Caki2 (cell line): ENCODE results near the gene PPP1CA. TPM values are rescaled to one million over a fixed set of nuclear protein-coding genes. Genes with fewer than 3 reads are reported as not detected.

ENCODE experiments used
- DNase-seq: peaks from one replicate; pipeline ENCODE4 v3.0.0-alpha.2; 2015; ENCODE audit warnings: low read depth
- in situ Hi-C: cut with HindIII; loops from 2 replicates; pipeline ENCODE4 v1.10.0; 2016; ENCODE audit warnings: low sequenced_read_pairs, low pct_unique_long_range_greater_than_20kb, mixed read lengths
- total RNA-seq: library from RNA; depleted of rRNA; stranded (reverse); fragments of >200 nt; shearing (Covaris generic); gene quantifications from 2 replicates; pipeline ENCODE4 v1.2.3, GENCODE V29; 2014; ENCODE audit warnings: low replicate concordance

PPP1CA gene
- total RNA-seq, 1 experiment from 2014 or later: 260 TPM

GRCh38 chr11:67396259-67396581 is 5.4 kb downstream of the PPP1CA start:
- no peak for DNase-seq
- in situ Hi-C loops: no loop called here

- no peak for DNase-seq
- in situ Hi-C loops: no loop called here
Observed at GRCh38 chr11:67395555-67396258, 6.0 kb downstream of the PPP1CA start.

GRCh38 chr11:67393990-67394389 is 7.7 kb downstream of the PPP1CA start:
- in situ Hi-C loops: no loop called here
- DNase-seq: no peak

- DNase-seq: no peak
- in situ Hi-C loops: no loop called here
Observed at GRCh38 chr11:67393437-67393836, 8.2 kb downstream of the PPP1CA start.

GRCh38 chr11:67392183-67392715 is 9.4 kb downstream of the PPP1CA start:
- no peak for DNase-seq
- in situ Hi-C loops: no loop called here

GRCh38 chr11:67391304-67392182 is 10.1 kb downstream of the PPP1CA start, which contains the start of gene RAD9A:
RAD9A (plus strand) TSS chr11:67391986; CDS start chr11:67392045, 59 bp downstream.
- in situ Hi-C loops: no loop called here
- DNase-seq: peak; percentile 77

GRCh38 chr11:67390947-67391303 is 10.7 kb downstream of the PPP1CA start:
- DNase-seq: no peak
- in situ Hi-C loops: no loop called here

GRCh38 chr11:67389477-67389876 is 12.2 kb downstream of the PPP1CA start:
- DNase-seq: no peak

GRCh38 chr11:67387518-67387917 is 14.1 kb downstream of the PPP1CA start:
- no peak for DNase-seq
- in situ Hi-C loops: no loop called here

More at GRCh38 chr11:67389477-67389876, 12.2 kb downstream of the PPP1CA start:
- in situ Hi-C loops: no loop called here

GRCh38 chr11:67387069-67387468 is 14.6 kb downstream of the PPP1CA start:
- no peak for DNase-seq
- in situ Hi-C loops: no loop called here

- in situ Hi-C loops: no loop called here
Observed at GRCh38 chr11:67384851-67385366, 16.7 kb downstream of the PPP1CA start.

GRCh38 chr11:67382276-67383136 is 19.2 kb downstream of the PPP1CA start:
- in situ Hi-C loops: no loop called here
- peak; percentile 61 for DNase-seq

More at GRCh38 chr11:67384851-67385366, 16.7 kb downstream of the PPP1CA start:
- DNase-seq: peak; percentile 75

GRCh38 chr11:67381244-67381972 is 20.2 kb downstream of the PPP1CA start:
- no peak for DNase-seq
- in situ Hi-C loops: no loop called here

GRCh38 chr11:67379061-67380058 is 22.3 kb downstream of the PPP1CA start:
- in situ Hi-C loops: no loop called here
- peak; percentile 90 for DNase-seq

- DNase-seq: no peak
- in situ Hi-C loops: no loop called here
Observed at GRCh38 chr11:67378544-67378943, 23.1 kb downstream of the PPP1CA start.
